BJ (cell line): ENCODE data around the gene HGS. TPM values are rescaled to one million over a fixed set of nuclear protein-coding genes. Genes with fewer than 3 reads are reported as not detected.
A peak's percentile ranks its signal among the peaks of the same experiment; 100 is the strongest.

Source experiments
- CTCF ChIA-PET: fragments of 350-600 bp; formaldehyde crosslinking; extraction: SDS; loops from one replicate; lab custom pipeline; 2021; ENCODE audit warnings: antibody characterized with exemption, inconsistent platforms; lab: Yijun Ruan, JAX
- POLR2A ChIA-PET: fragments of 300-600 bp; sonication (Branson Sonifier 250); formaldehyde crosslinking; extraction: SDS; loops from one replicate; lab custom pipeline; 2021; ENCODE audit warnings: antibody characterized with exemption; lab: Charles Lee
- DNase-seq: peaks from one replicate; pipeline ENCODE4 v3.0.0-alpha.2; 2011; ENCODE audit warnings: low read depth
- H3K27me3 ChIP-seq: 2 replicates; pipeline ENCODE4 v1.6.0; 2011; ENCODE audit warnings: low read length; ENCODE audit not compliant: control insufficient read depth, insufficient read depth
- H3K36me3 ChIP-seq: 2 replicates; pipeline ENCODE4 v1.5.1; 2011; ENCODE audit warnings: low read length; ENCODE audit not compliant: control insufficient read depth, insufficient read depth
- H3K4me3 ChIP-seq: 2 replicates; pipeline ENCODE4 v1.5.1; 2011; ENCODE audit warnings: low read depth, mild to moderate bottlenecking, control low read depth, low read length
- CTCF ChIP-seq: IDR thresholded peaks from 2 replicates; pipeline ENCODE4 v1.5.1; 2011; ENCODE audit warnings: low read depth, mild to moderate bottlenecking, control low read depth, inconsistent platforms, low read length, moderate library complexity; ENCODE audit not compliant: insufficient read depth
- polyA plus RNA-seq: library from polyadenylated mRNA; depleted of rRNA; stranded (reverse); fragments of >200 nt; gene quantifications from 2 replicates; pipeline ENCODE4 v1.2.3, GENCODE V29; 2011

Gene HGS
- polyA plus RNA-seq, 1 experiment = 110 TPM

GRCh38 chr17:81713004-81713555 is 29.3 kb downstream of the HGS start:
- ChIA-PET CTCF (interaction anchor here (0.6 to 1.8 kb wide), 2 partner anchors 14 to 31 kb away, joined by 3 to 4 read pairs; no protein-coding TSS in a partner anchor), POLR2A (interaction anchor here (0.6 kb wide), 1 partner anchor 150 kb away, joined by 4 read pairs; no protein-coding TSS in a partner anchor)
- Histone ChIP-seq H3K4me3 (peak overlapping the region; percentile 67), H3K27me3 (no peaks in the 10 kb centered on the region), H3K36me3 (peaks cover 4% of the 10 kb centered on the region)
- no peak for TF ChIP-seq CTCF
- no peak for DNase-seq

GRCh38 chr17:81713556-81714411 is 30.0 kb downstream of the HGS start:
- ChIA-PET POLR2A (interaction anchor here (0.6 kb wide), 1 partner anchor 150 kb away, joined by 4 read pairs; no protein-coding TSS in a partner anchor), CTCF (interaction anchor here (0.6 to 1.0 kb wide), 2 partner anchors 10 to 14 kb away, joined by 3 read pairs; no protein-coding TSS in a partner anchor)
- no peaks in the 10 kb centered on the region for H3K27me3 ChIP-seq
- TF ChIP-seq CTCF = no peak
- no peak for DNase-seq
- peaks cover 1% of the 10 kb centered on the region; the same call in 1 of the 2 replicates for H3K36me3 ChIP-seq
- no peak overlapping the region; the same call in 1 of the 2 replicates for H3K4me3 ChIP-seq

DNA sequence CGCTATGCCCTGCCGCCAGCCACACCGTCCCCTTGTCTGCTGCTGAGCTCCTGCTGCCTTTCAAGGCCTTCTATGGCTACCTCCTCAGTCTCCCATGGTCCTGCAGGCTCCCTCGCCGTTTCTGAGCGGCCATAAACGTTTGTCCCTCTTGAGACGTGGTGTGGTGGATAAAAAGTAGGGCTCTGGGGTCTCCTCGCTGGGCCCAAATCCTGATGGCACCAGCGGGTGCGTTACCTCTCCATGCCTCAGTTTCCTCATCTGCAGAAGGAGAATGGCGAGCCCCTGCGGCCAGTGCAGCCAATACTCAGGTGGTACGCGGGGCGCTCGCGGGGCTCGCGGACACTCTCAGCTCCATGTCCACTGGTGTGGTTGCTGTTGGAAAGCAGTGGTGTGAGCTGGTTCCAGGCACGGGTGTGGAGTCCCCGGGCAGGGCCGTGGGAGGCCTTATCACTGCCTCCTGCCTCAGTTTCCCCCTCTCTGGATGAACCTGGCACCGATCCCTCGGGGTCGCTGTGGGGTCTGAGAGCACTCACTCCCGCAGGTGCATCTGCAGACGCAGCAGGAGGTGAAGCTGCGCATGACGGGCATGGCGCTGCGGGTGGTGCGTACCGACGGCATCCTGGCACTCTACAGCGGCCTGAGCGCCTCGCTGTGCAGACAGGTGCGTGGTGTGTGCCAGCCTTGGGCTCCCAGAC is 30.7 kb downstream of the HGS start:
- CTCF ChIA-PET = interaction anchor here (1.0 kb wide), 1 partner anchor 11 kb away, joined by 3 read pairs; no protein-coding TSS in a partner anchor
- no peak for TF ChIP-seq CTCF
- Histone ChIP-seq H3K36me3 (peaks cover 1% of the 10 kb centered on the region; the same call in 1 of the 2 replicates), H3K27me3 (no peaks in the 10 kb centered on the region), H3K4me3 (no peak overlapping the region)
- POLR2A ChIA-PET = no interaction called here
- no peak for DNase-seq

DNA sequence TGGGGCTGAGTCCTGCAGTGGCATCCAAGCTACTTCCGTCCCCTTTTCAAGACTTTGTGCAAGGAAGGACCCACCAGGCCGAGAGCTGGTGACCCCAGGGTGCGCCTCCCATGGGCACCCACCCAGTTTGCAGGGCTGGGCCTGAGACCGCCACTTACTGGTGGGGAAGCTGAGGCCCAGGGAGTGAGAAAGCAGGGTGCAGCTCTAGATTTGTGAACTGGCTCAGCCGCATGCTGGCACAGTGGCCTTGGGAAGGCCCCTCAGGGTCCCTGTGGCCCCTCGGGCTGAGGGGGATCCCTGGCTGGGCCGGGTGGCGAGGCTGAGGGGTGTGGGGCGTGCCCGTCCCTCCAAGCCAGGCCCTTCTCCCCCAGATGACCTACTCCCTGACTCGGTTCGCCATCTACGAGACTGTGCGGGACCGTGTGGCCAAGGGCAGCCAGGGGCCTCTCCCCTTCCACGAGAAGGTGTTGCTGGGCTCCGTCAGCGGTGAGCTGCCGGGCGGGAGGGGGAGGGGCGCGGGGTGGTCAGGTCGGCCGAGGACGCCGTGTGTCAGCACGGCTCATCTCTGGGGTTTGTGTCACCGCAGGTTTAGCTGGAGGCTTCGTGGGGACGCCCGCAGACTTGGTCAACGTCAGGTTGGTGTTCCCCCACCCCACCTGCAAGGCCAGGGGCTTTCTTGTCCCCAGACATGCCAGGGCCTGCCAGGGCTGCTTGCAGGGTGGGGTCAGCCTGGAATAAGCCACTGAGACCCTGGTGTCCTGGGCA is 31.5 kb downstream of the HGS start:
- DNase-seq = no peak
- ChIA-PET POLR2A (no interaction called here), CTCF (no interaction called here)
- no peaks in the 10 kb centered on the region for H3K27me3 ChIP-seq
- TF ChIP-seq CTCF = no peak
- H3K36me3 ChIP-seq = peaks cover 1% of the 10 kb centered on the region; the same call in 1 of the 2 replicates
- H3K4me3 ChIP-seq = no peak overlapping the region
